ENCODE data around the gene TYRO3.

Gene TYRO3

DNA sequence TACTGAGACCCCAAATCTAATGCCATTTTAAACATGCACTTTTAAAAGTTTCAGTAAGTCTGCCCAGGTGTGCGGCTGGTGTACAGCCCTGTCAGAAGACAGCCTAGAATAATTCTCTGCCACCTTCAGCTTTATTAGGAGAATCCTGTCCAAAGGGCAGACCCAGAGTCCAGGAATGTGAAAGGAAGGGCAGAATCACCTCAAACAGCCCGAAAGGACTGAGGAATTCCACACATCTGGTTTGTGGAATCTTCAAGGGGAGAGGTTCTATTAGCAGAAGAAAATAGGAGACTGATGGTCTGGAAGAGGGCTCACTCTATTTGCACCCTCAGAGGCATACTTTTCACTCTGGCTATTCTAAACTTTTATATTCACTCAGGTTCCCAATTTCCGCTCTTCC, 46.6 kb downstream of the TYRO3 start:
- no peak for DNase-seq (ENCODE audit: low read depth)

DNA sequence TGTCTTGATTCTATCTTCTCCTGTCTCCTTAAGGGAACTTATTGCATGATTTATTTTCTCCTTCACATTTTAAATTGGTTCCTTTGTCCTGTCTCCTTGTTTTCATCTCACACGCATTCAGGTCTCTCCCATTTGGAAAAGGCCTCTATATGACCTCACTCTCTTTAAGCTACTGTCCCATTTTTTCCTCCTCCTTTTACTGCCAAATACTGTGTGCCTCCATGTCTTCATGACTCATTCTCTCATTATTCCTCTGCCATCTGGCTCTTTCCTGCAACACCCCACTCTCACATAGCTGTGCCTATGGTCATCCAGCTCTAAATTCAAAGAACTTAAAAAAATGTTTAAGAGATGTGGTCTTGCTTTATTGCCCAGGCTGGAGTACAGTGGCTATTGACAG, 48.0 kb downstream of the TYRO3 start:
- no peak for DNase-seq (ENCODE audit: low read depth)

DNA sequence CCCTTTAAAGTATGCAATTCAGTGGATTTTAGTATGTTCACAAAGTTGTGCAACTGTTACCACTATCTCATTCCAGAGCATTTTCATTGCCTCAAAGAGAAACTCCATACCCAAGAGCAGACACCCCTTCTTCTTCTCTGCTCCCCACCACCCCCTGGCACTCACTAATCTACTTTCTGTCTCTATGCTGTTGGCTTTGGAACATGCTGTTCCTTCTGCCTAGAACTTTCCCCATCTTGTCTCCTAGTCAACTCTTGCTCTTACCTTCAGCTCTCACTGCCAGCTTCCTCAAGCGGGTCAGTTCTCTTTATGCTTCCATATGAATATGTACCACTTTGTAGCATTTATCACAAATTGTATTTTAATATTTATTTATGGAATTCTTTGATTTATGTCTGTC, 50.1 kb downstream of the TYRO3 start:
- DNase-seq (ENCODE audit: low read depth) = no peak

GRCh38 chr15:41610048-41610447, 51.0 kb downstream of the TYRO3 start:
- DNase-seq (ENCODE audit: low read depth) = no peak

DNA sequence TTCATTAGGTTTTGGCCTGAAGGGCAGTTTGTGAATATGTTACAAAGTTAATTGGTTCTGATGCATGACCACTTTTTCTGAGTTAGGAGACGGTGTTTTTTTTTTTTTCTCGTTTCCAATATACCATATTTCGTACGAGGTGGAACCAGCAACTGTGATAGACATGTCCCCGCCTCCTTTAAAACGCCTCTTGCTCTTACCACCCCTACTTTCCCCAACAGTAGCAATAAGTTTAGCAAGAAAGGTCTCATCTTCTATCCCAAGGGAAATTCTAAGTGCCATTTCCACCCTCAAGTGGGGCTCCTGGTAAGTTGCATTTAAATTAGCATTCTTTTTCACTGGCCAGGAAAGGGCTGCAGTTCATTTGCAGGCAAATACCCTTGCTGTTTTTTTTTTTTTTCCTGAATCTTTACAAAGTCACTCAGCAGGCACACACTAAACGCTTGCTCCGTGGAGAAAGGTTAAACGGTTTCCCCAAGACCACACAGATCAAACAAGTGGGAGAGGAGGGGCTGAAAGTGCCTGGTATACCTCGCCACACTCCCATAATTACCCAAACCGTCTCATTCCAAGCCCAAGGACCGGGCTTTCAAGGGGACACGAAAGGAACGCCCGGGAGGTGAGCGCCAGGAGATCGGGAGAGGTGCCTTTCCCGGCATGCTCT, 61.7 kb downstream of the TYRO3 start:
- no peak for DNase-seq (ENCODE audit: low read depth)

DNA sequence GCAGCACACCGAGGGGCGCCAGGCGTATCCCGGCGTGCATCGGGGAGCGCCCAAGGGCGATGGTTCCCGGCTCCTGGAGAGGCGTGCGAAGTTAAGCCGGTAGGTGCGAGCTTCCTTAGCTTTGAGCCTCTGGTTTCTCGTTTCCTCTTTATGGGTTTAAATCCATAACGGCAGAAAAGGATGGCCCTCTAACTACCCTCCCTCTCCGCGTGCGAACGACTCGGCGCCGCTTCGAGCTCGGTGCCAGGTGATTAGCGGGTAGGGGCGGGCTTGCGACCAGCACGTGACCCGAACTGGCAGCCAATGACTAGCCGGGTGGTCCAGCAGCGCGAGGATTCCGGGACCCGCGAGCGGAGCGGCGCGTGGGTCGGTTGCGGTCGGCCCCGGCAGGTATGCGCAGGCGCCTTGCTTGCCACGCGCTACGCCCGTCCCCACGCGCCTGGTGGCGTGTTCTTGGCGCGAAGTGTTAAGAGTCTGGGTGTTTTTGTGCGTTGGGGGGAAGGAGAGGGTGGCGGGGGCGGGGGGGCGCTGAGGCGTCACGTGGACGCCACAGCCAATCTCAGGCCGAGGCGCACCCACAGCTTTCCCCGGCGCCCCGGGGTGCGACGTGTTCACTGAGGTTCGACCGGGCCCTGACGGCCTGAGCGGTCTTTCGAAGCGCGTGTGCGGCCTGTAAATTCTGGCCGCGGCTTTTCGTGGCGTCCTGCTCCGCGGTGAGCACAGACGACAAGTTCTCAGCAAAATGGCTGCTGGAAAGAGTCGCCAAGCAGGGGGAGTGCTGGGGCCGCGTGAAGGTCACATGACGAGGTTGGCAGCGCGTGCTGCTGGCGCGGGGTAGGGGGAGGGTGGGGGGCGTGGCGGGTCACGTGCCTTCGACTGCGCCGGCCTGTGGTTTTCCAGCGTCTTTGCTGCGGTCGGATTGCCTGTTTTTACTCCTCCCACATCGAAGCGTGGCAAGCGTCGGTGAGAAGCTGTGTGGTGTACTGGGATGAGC, 62.5 kb downstream of the TYRO3 start:
- DNase-seq (ENCODE audit: low read depth) = peak; percentile 71

DNA sequence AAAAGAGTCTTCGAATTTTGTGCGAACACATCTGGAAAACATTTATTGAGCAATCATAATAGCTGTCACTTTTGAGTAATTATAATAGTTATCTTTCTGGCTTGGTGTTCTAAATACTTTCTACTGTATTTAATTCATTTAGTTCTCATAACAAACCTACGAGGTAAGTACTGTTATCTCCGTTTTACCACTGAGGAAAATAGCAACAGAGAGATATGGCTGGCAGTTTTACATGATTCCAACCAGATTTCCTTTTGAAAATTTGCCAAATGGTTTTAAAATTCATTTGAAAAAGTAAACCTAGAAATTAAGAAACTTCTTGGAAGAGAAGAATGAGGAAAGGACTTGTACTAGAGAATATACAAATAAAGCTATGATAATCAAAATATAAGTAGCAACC, 63.9 kb downstream of the TYRO3 start:
- DNase-seq (ENCODE audit: low read depth) = no peak

GRCh38 chr15:41627203-41627602, 68.2 kb downstream of the TYRO3 start:
- no peak for DNase-seq (ENCODE audit: low read depth)

DNA sequence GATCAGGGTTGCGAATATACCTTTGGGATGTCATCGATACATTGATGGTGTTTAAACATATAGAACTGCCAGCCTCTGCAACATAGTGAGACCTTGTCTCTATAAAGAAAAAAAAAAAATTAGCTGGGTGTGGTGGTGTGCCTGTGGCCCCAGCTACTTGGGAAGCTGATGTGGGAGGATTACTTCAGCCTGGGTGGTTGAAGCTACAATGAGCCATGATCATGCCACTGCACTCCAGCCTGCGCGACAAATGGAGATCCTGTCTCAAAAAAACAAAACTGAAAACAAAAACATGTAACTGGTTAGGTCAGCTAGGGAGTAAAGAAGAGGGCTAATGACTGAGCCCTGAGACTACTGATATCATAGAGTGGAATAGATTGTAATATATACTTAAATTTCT, 70.5 kb downstream of the TYRO3 start:
- no peak for DNase-seq (ENCODE audit: low read depth)

- no peak for DNase-seq (ENCODE audit: low read depth)
These were observed 70.9 kb downstream of the TYRO3 start for GRCh38 chr15:41629883-41630282.

DNA sequence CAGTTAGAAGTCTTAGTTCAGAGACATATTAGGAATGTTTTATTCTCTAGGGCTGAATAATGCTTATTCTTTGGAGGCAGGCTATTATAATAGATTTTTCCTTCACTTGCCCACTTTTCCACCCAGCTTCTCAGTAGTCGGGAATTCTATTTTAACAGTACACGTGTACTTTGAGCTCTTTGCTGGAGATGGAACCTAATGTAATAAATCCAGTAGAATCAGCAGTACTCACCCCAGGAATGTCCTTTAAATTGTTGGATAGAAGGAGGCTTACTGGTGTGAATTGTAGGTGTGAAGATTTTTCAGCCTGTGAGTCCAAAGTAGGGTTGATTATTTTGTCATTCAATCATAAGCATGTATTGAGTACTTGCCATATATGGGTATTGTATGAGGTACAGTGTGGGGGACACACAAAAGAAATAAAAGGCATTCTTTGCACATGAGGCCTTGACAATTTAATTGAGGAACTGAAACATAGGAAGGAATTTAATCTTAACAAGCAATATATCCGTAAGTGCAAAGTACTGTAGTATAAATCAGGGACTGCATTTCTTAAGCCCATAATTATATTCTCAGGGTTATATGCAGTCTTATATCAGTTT, 71.7 kb downstream of the TYRO3 start:
- DNase-seq (ENCODE audit: low read depth) = no peak

DNA sequence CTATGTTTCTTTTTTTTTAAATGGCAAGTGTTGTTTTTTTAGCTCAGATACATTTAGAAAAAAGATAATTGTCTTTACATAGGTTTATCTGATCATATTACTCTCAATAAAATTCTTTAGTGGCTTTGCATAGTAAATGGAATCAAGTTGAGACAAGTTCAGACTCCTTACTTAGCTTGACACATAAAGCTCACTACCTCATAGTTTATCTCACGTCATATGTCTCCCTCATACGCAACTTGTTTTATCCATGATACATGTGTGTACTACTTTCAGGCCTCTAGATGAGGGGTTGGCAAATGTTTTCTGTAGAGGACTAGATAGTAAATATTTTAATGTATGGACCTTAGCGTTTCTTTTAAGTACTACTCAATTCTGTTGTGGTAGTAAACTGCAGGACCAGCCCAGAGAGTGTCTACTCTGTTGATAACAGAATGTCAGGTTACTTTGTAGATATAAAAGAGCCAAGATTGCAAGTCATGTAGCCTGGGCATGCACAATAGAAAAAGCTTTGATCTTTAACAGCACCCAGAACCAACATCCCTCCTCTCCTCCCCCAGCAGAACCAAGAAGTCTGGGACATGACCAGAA, 73.0 kb downstream of the TYRO3 start:
- no peak for DNase-seq (ENCODE audit: low read depth)

All from stimulated activated CD8-positive, alpha-beta memory T cell treated with anti-CD3 and anti-CD28 coated beads, Interleukin-4, amount 100 ng/mL, for 24 hours (primary cell).